ENCODE results near the gene PELI2.

DNA sequence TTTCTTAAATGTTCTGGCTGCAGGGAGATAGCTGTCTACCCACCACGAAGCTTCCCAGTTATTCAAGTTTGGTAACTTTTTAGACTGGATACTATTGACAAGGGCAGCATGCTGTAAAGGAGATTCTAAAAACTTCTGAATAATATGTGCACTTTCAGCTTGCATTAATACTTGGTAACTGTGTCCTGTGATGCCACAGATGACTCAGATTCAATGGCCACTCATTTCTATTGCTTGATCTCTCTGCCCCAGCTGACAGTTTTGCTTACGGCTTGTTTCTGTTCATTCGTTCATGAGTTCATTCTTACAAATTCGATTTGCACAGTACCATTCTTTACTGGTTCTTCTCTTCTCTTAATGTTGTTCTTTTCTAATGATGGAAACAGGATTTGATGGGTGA, 142.8 kb downstream of the PELI2 start:
- TF ChIP-seq EZH2 (IDR thresholded peaks at IDR 0.05; ENCODE audit: borderline replicate concordance) = no peak
- TF ChIP-seq, protein P1, sequence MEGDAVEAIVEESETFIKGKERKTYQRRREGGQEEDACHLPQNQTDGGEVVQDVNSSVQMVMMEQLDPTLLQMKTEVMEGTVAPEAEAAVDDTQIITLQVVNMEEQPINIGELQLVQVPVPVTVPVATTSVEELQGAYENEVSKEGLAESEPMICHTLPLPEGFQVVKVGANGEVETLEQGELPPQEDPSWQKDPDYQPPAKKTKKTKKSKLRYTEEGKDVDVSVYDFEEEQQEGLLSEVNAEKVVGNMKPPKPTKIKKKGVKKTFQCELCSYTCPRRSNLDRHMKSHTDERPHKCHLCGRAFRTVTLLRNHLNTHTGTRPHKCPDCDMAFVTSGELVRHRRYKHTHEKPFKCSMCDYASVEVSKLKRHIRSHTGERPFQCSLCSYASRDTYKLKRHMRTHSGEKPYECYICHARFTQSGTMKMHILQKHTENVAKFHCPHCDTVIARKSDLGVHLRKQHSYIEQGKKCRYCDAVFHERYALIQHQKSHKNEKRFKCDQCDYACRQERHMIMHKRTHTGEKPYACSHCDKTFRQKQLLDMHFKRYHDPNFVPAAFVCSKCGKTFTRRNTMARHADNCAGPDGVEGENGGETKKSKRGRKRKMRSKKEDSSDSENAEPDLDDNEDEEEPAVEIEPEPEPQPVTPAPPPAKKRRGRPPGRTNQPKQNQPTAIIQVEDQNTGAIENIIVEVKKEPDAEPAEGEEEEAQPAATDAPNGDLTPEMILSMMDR (IDR thresholded peaks at IDR 0.05; ENCODE audit: poor library complexity) = no peak
- no peak for TF ChIP-seq EZH2phosphoT487 (IDR thresholded peaks at IDR 0.05; ENCODE audit: low read depth, severe bottlenecking, unreplicated experiment)

All from hepatocyte (in vitro differentiated cells).